ENCODE measurements around the gene OR8D2.
"Not testable (repeated sequence)": the region's sequence is repeated elsewhere in the genome, so short reads cannot be mapped to it uniquely, and the experiment has no call there.

Gene OR8D2

GRCh38 chr11:124285610-124286344, 34.2 kb downstream of the OR8D2 start:
- no peak for DNase-seq

- DNase-seq = no peak
Measured at GRCh38 chr11:124278261-124278660, 41.7 kb downstream of the OR8D2 start.

- no peak for DNase-seq
Measured at GRCh38 chr11:124277804-124278203, 42.2 kb downstream of the OR8D2 start.

GRCh38 chr11:124277207-124277606, 42.8 kb downstream of the OR8D2 start:
- no peak for DNase-seq

- no peak for DNase-seq
Measured at GRCh38 chr11:124276081-124276480, 43.9 kb downstream of the OR8D2 start.

GRCh38 chr11:124274000-124274399, 46.0 kb downstream of the OR8D2 start:
- no peak for DNase-seq

- DNase-seq = not testable (repeated sequence)
Measured at GRCh38 chr11:124270886-124271285, 49.1 kb downstream of the OR8D2 start.

Data from activated CD8-positive, alpha-beta memory T cell treated with anti-CD3 and anti-CD28 coated beads for 24 hours (primary cell).